IPS-15b (cell line): Measurements from ENCODE around the gene ATOH1.

Experiments used
- H3K27me3 ChIP-seq: one replicate; pipeline ENCODE4 v1.6.1; 2013; ENCODE audit warnings: low read length; ENCODE audit not compliant: control insufficient read depth, insufficient read depth
- H3K36me3 ChIP-seq: one replicate; pipeline ENCODE4 v1.6.1; 2013; ENCODE audit warnings: low read length; ENCODE audit not compliant: control insufficient read depth, insufficient read depth
- H3K4me1 ChIP-seq: one replicate; pipeline ENCODE4 v1.6.1; 2013; ENCODE audit warnings: mild to moderate bottlenecking, low read length; ENCODE audit not compliant: control insufficient read depth, insufficient read depth
- H3K4me3 ChIP-seq: one replicate; pipeline ENCODE4 v1.5.1; 2013; ENCODE audit warnings: low read depth, low read length
- H3K9ac ChIP-seq: one replicate; pipeline ENCODE4 v1.6.1; 2013; ENCODE audit warnings: low read depth, mild to moderate bottlenecking, low read length
- H3K9me3 ChIP-seq: one replicate; pipeline ENCODE4 v1.6.1; 2013; ENCODE audit warnings: mild to moderate bottlenecking, low read length; ENCODE audit not compliant: control insufficient read depth, insufficient read depth

ATOH1 gene

DNA sequence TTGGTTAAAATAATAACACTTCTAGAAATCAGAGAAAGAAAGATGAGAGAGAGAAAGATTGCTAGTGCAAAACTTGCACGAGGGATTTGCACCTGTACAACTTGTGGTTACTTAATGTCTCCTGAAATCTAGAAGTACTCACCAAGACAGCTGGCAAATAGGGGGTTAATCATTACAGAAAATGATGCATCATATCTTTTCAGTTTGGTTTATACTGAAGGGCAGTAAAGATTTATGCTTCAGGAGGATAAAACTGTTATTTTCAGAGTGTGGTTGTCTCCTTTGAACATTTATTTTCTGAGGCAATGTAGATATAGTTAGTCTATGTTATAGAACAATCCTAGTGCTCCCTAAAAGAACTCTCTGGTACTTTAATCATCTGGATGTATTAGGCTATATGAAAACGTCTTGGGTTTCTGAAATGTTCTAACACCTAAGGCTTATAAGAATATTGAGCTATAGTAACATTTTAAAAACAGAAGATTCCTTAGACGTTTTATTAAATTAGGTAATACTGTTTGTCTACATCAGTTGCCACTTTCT lies 13.3 kb downstream of the ATOH1 start:
- no peaks in the 10 kb centered on the region for H3K4me1 ChIP-seq

DNA sequence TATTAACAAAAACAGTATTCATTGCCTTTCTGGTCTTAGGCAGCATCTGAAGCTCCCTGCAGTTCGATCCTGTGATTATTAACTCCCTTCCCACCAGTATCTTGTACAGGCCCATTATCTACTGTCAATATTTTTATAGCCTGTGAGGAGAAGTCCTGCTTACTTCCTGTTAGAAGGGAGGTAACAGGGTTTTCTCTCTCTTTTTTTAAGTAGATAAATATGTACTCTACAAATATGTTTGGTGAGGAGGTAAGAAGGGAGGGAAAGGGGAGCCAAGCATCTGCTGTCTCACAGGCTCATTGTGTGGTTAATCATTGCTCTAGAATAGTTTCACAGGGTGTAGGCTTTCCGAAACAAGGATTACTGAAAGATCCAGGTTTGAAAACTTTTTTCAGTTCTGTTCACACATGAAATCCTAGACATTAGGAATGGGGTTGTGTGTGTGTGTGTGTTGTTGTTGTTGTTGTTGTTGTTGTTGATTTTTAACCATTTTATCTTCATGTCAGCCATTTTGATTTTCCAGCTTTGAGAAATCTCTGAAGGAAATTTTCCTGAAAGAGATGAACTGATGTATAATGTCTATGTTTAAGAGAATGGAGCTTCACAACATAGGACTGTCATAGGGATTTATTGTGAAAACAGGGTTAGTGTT lies 14.2 kb downstream of the ATOH1 start:
- Histone ChIP-seq H3K27me3 (peaks cover 32% of the 10 kb centered on the region), H3K9ac (no peak overlapping the region), H3K4me3 (no peak overlapping the region), H3K4me1 (no peaks in the 10 kb centered on the region), H3K36me3 (no peaks in the 10 kb centered on the region), H3K9me3 (no peaks in the 10 kb centered on the region)

More for the DNA sequence above, 13.3 kb downstream of the ATOH1 start:
- no peak overlapping the region for H3K4me3 ChIP-seq
- H3K27me3 ChIP-seq, result peaks cover 39% of the 10 kb centered on the region
- no peak overlapping the region for H3K9ac ChIP-seq
- no peaks in the 10 kb centered on the region for H3K36me3 ChIP-seq
- H3K9me3 ChIP-seq, result no peaks in the 10 kb centered on the region

DNA sequence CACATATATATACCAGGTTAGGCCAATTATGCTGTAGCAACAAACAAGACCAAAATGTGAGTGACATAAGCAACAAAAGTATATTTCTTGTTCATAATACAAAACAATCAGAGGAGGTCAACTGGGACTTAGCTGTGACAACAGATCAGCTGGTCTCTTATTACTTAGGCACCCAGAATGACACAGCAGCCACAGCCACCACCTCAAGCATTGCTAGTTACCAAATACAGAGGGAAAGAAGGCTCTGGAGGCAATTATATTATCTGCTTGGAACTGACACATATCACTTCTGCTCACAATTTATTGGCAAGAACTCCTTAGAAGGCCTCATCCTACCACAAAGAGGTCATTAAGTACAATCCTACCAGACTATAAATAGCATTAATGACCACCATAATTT lies 15.2 kb downstream of the ATOH1 start:
- H3K9ac ChIP-seq, result no peak overlapping the region
- no peaks in the 10 kb centered on the region for H3K4me1 ChIP-seq
- no peaks in the 10 kb centered on the region for H3K36me3 ChIP-seq
- no peak overlapping the region for H3K4me3 ChIP-seq
- peaks cover 31% of the 10 kb centered on the region for H3K27me3 ChIP-seq
- no peaks in the 10 kb centered on the region for H3K9me3 ChIP-seq

DNA sequence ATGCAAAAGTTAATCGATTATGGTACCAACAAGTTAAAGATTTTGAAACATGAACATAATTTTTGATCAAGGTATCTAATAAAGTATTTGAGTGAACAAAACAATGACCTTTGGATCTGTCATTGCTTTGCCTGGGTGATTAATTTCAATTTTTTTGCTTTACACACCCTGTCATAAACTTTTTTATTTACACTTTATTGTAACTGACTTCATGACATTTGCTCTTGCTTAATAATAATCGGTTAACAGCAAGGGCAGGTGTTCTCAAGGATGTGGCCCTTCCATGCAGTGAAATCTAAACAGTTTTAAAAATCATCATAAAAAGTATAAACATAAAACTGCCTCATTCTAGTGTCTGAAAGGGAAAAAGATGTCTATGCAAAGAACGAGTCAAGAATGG lies 24.1 kb downstream of the ATOH1 start:
- Histone ChIP-seq H3K9ac (no peak overlapping the region), H3K4me1 (no peaks in the 10 kb centered on the region), H3K4me3 (no peak overlapping the region), H3K27me3 (no peaks in the 10 kb centered on the region), H3K9me3 (no peaks in the 10 kb centered on the region), H3K36me3 (no peaks in the 10 kb centered on the region)

DNA sequence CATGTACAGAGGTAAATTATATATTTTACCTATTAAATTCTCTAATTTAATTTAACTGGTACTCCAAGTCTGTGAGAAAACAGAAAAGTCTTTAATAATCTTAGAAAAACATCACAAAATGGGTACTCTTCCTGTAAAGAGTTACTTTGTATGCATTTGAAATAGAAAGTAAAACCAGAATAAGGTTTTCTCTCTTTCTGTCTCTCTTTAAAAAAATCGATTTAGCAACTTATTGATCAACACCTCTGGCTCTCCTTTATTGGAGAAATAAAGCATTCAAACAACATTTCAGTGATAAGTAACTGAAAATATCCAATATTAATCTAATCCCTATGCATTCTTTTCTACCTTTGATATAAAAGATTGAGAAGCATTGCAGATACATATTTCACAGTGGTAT lies 27.4 kb downstream of the ATOH1 start:
- no peaks in the 10 kb centered on the region for H3K27me3 ChIP-seq
- no peak overlapping the region for H3K9ac ChIP-seq
- H3K9me3 ChIP-seq, result no peaks in the 10 kb centered on the region
- no peak overlapping the region for H3K4me3 ChIP-seq
- H3K36me3 ChIP-seq, result no peaks in the 10 kb centered on the region
- H3K4me1 ChIP-seq, result no peaks in the 10 kb centered on the region

DNA sequence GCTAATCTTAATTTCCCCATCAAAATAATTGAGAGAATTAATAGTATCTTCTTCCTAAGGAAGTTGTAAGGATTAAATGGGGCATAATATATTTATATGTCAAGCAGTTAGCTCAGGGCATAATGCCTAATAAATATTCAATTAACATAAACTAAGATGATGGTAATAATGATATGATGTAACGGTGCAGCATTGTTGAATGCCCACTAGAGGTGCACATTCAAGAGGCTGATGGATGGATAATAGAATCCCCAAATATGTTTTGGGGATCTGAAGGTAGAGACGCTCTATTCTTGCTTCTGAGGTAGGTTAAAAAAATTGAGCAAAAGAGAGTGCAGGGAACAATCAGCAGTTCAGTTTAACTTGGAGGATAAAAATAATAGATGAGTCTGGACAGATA lies 37.1 kb downstream of the ATOH1 start:
- H3K9ac ChIP-seq, result no peak overlapping the region
- H3K4me1 ChIP-seq, result no peaks in the 10 kb centered on the region
- no peaks in the 10 kb centered on the region for H3K27me3 ChIP-seq
- H3K36me3 ChIP-seq, result no peaks in the 10 kb centered on the region
- H3K4me3 ChIP-seq, result no peak overlapping the region
- H3K9me3 ChIP-seq, result no peaks in the 10 kb centered on the region

DNA sequence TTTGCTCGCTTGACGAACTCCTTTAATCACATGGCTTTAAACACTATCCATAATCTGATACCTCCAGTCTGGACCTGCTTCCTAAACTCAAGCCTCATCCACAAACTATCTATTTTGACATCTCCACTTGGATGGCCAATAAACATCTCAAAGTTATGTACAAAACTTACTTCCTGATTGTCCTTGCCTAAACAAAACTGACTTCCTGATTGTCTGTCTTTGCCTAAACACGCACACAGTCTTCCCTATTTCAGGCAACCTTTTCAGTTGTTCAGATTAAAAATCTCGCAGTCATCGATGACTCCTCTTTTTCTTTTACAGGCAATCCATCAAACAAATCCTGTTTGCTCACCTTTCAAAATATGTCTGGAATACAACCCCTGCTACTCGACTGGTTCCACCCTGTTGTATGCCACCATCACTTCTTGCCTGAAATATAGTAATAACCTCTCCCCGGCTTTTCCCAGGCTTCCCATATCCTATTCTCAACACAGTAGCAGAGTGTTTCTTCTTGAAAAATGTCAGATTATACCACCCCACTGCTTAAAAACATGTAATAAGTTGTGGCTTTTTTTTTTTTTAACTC lies 39.0 kb downstream of the ATOH1 start:
- Histone ChIP-seq H3K9ac (no peak overlapping the region), H3K36me3 (no peaks in the 10 kb centered on the region), H3K27me3 (no peaks in the 10 kb centered on the region), H3K4me3 (no peak overlapping the region), H3K9me3 (no peaks in the 10 kb centered on the region), H3K4me1 (no peaks in the 10 kb centered on the region)

DNA sequence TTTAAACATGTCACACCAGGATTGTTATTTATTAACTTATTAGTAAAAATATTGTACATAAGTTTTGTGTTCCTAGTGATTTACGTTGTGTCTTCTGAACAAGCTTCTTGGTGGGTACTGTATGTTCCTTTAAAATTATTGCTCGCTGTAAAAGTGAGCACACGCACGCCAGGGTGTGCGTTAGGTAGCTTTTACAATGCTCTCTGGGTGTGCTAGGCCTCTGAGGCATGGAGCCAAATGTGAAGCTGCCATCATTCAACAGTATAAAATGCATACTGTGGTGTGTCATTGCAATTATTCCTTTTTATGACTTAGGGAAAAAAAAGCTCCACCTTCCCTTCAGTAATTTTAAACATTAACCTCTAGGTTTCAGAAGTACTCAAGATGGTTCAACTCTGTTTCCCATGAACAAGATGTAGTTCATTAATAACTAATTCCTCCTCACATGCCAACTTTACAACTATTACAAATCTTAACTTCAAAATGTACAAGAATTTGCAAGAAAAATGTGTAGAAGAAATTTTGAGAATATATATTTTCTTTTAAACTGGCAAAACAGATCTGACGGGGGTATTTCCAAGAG lies 42.4 kb downstream of the ATOH1 start:
- H3K4me1 ChIP-seq, result no peaks in the 10 kb centered on the region
- no peak overlapping the region for H3K4me3 ChIP-seq
- no peaks in the 10 kb centered on the region for H3K27me3 ChIP-seq

DNA sequence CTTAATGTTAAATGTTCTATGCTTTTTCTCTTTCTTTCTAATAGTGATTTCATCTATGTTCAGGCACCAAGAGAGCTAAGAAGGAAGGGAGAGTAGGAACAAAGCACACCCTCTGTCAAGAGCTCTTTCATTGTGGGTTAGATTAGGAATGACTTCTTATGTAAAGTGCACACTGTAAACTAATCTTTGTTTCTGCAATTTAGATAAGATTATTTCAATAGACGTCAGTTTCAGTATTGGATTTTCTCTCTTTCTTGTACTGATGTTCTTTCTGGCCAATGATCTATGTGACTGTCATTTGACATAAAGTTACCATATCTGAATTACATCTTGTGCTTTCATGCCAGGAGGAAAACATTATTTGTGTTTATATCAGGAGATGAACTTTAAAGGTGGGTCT lies 48.2 kb downstream of the ATOH1 start:
- Histone ChIP-seq H3K9me3 (no peaks in the 10 kb centered on the region), H3K4me3 (no peak overlapping the region), H3K36me3 (no peaks in the 10 kb centered on the region), H3K27me3 (no peaks in the 10 kb centered on the region), H3K4me1 (no peaks in the 10 kb centered on the region), H3K9ac (no peak overlapping the region)

More for the DNA sequence above, 42.4 kb downstream of the ATOH1 start:
- H3K9ac ChIP-seq, result no peak overlapping the region
- no peaks in the 10 kb centered on the region for H3K9me3 ChIP-seq
- H3K36me3 ChIP-seq, result no peaks in the 10 kb centered on the region

DNA sequence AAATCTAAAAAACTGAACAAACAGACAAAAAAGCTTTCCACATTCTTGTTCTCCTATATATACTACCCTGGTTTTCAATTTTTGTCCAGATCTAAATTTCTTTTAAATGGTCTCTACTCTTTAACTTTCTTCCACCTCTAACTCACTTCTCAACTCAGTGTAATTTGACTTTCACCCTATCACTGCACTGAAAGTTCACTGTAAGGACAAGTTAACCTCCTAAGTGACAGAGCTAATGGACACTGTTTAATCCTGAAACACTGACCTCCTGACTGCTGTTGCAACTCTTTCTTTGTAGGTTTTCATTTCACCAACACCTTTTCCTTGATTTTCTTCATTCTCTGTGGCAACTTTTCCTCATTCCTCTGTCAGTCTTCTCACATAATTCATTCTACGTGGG lies 50.0 kb downstream of the ATOH1 start:
- H3K36me3 ChIP-seq, result no peaks in the 10 kb centered on the region

DNA sequence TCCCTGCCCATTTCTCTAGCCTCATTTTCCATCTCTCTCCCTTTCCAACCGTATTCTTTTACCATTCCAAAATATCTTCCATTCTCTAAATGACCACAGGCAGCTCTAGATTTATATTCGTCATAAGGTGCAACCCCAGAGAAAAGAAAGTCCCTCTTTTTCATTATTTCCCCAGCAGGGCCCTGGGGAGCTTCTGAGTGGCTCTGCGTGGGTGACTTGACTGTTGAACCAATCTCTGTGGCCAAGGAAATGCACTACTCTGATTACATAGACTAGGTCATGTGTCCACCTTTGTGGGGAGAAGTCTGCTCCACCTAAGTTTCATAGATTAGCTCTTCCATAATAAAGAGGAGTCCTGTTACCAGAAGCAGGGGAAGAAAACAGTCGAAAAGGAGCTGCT lies 51.4 kb downstream of the ATOH1 start:
- Histone ChIP-seq H3K4me3 (no peak overlapping the region), H3K27me3 (no peaks in the 10 kb centered on the region), H3K4me1 (no peaks in the 10 kb centered on the region), H3K9ac (no peak overlapping the region), H3K9me3 (no peaks in the 10 kb centered on the region), H3K36me3 (no peaks in the 10 kb centered on the region)

More for the DNA sequence above, 50.0 kb downstream of the ATOH1 start:
- Histone ChIP-seq H3K9ac (no peak overlapping the region), H3K9me3 (no peaks in the 10 kb centered on the region), H3K27me3 (no peaks in the 10 kb centered on the region), H3K4me1 (no peaks in the 10 kb centered on the region), H3K4me3 (no peak overlapping the region)
